ENCODE measurements around the gene ITGB4. TPM values are rescaled to one million over a fixed set of nuclear protein-coding genes. Genes with fewer than 3 reads are reported as not detected.

ITGB4 gene
- total and polyA plus RNA-seq, 9 of the 15 experiments (the other 6 are each of a cell fraction or from before 2014, with no cell fraction given) = 0.05 to 2.8 (median 0.76) TPM; not detected in 3

GRCh38 chr17:75784473-75785015 lies 63.3 kb downstream of the ITGB4 start, which contains the start of gene UNK (continued):
- peak; percentile 95 for TF ChIP-seq HINFP (tag; conservative IDR thresholded peaks at IDR 0.05; ENCODE audit: low read depth)
- peak; percentile 72 for TF ChIP-seq ASH1L (IDR thresholded peaks at IDR 0.05; ENCODE audit: borderline replicate concordance, low read depth, partially characterized antibody)
- peak; percentile 100 for TF ChIP-seq SIX5 (IDR thresholded peaks at IDR 0.05; ENCODE audit: borderline replicate concordance in 1 of 2, insufficient read depth in 1 of 2, low read depth in 1 of 2, low read length in 2 of 2)
- peak; percentile 94 for TF ChIP-seq ZNF311 (CRISPR knock-in tag; IDR thresholded peaks at IDR 0.05)
- no peak; the same call in 1 of the 2 replicates for TF ChIP-seq NR2C2 (CRISPR knock-in tag; IDR thresholded peaks at IDR 0.05)
- TF ChIP-seq NR2C2 (tag; IDR thresholded peaks at IDR 0.05) = peak; percentile 94
- peak; percentile 95 for TF ChIP-seq POU5F1 (IDR thresholded peaks at IDR 0.05; ENCODE audit: borderline replicate concordance, low read depth, low read length, partially characterized antibody)
- no peak for TF ChIP-seq ADNP (tag; IDR thresholded peaks at IDR 0.05)
- peak; percentile 68 for TF ChIP-seq GABPA (tag; conservative IDR thresholded peaks at IDR 0.05; ENCODE audit: low read depth)
- TF ChIP-seq MCM2 (IDR thresholded peaks at IDR 0.05; ENCODE audit: low read depth) = no peak
- TF ChIP-seq MAFF (IDR thresholded peaks at IDR 0.05; ENCODE audit: low read length) = 0 out of 2 replicates have a peak, but pooled peaks have one; percentile 6
- TF ChIP-seq SMARCA5 (IDR thresholded peaks at IDR 0.05) = no peak
- TF ChIP-seq DIDO1 (tag; IDR thresholded peaks at IDR 0.05; ENCODE audit: low read depth) = peak; percentile 77; the same call in 1 of the 2 replicates
- no peak; the same call in none of the 2 replicates for TF ChIP-seq SP1 (CRISPR knock-in tag; IDR thresholded peaks at IDR 0.05)
- peak in 1 of 2 experiments; percentile 21; a peak in 1 of 4 replicates for TF ChIP-seq ZMIZ1 (IDR thresholded peaks at IDR 0.05; ENCODE audit: low read depth in 2 of 2, low read length in 2 of 2)
- TF ChIP-seq ZNF354B (CRISPR knock-in tag; IDR thresholded peaks at IDR 0.05) = no peak
- no peak; the same call in 1 of the 2 replicates for TF ChIP-seq CTBP1 (IDR thresholded peaks at IDR 0.05; ENCODE audit: borderline replicate concordance)
- TF ChIP-seq U2AF2 (optimal IDR thresholded peaks at IDR 0.05; ENCODE audit: low read depth, low read length) = no peak
- TF ChIP-seq TAF1 (IDR thresholded peaks at IDR 0.05; ENCODE audit: control insufficient read depth, extremely low read depth, insufficient read depth, low read length, severe bottlenecking) = no peak
- TF ChIP-seq KLF6 (CRISPR knock-in tag; IDR thresholded peaks at IDR 0.05; ENCODE audit: borderline replicate concordance) = peak; percentile 75; the same call in 1 of the 2 replicates
- no peak for TF ChIP-seq POLR3G (IDR thresholded peaks at IDR 0.05; ENCODE audit: extremely low read depth, insufficient read length, insufficient replicate concordance)
- TF ChIP-seq ZBTB12 (CRISPR knock-in tag; IDR thresholded peaks at IDR 0.05) = peak; percentile 83
- TF ChIP-seq POLR2A (conservative IDR thresholded peaks at IDR 0.05) = peak; percentile 29; the same call in 1 of the 2 replicates
- peak; percentile 75; the same call in 1 of the 2 replicates for TF ChIP-seq RFX7 (CRISPR knock-in tag; IDR thresholded peaks at IDR 0.05)

Measured in K562 (cell line).